ENCODE data around the gene SMARCD2.
"Not testable (repeated sequence)": the region's sequence is repeated elsewhere in the genome, so short reads cannot be mapped to it uniquely, and the experiment has no call there.

The SMARCD2 gene

GRCh38 chr17:63842540-63843386, at the start of gene SMARCD2:
TSS of gene SMARCD2 (minus strand) at chr17:63842685. CDS start at chr17:63842674, 11 bp downstream.
- in situ Hi-C loops (cut with MboI; ENCODE audit: low sequenced_read_pairs) = no loop called here

GRCh38 chr17:63889026-63889848, 46.8 kb upstream of the SMARCD2 start:
- in situ Hi-C loops (cut with MboI; ENCODE audit: low sequenced_read_pairs) = not testable (repeated sequence)

GRCh38 chr17:63885119-63885518, 42.6 kb upstream of the SMARCD2 start:
- in situ Hi-C loops (cut with MboI; ENCODE audit: low sequenced_read_pairs) = not testable (repeated sequence)

GRCh38 chr17:63882626-63883126, 40.2 kb upstream of the SMARCD2 start:
- in situ Hi-C loops (cut with MboI; ENCODE audit: low sequenced_read_pairs) = not testable (repeated sequence)

GRCh38 chr17:63881935-63882601, 39.6 kb upstream of the SMARCD2 start, which contains the start of gene GH2:
TSS of gene GH2 (minus strand) at chr17:63881944. CDS start at chr17:63881801, 143 bp downstream.
- in situ Hi-C loops (cut with MboI; ENCODE audit: low sequenced_read_pairs) = no loop called here

GRCh38 chr17:63881337-63881736, 38.9 kb upstream of the SMARCD2 start:
- in situ Hi-C loops (cut with MboI; ENCODE audit: low sequenced_read_pairs) = not testable (repeated sequence)

GRCh38 chr17:63880706-63881105, 38.2 kb upstream of the SMARCD2 start:
- in situ Hi-C loops (cut with MboI; ENCODE audit: low sequenced_read_pairs) = no loop called here

- in situ Hi-C loops (cut with MboI; ENCODE audit: low sequenced_read_pairs) = not testable (repeated sequence)
Measured at GRCh38 chr17:63878413-63878812, 35.9 kb upstream of the SMARCD2 start.

GRCh38 chr17:63874693-63875092, 32.2 kb upstream of the SMARCD2 start:
- in situ Hi-C loops (cut with MboI; ENCODE audit: low sequenced_read_pairs) = not testable (repeated sequence)

- in situ Hi-C loops (cut with MboI; ENCODE audit: low sequenced_read_pairs) = not testable (repeated sequence)
Measured at GRCh38 chr17:63874061-63874626, 31.7 kb upstream of the SMARCD2 start.

GRCh38 chr17:63873577-63873976, 31.1 kb upstream of the SMARCD2 start, which contains the start of gene CSH2:
TSS of gene CSH2 (minus strand) at chr17:63873677. CDS start at chr17:63873614, 63 bp downstream.
- in situ Hi-C loops (cut with MboI; ENCODE audit: low sequenced_read_pairs) = not testable (repeated sequence)

- in situ Hi-C loops (cut with MboI; ENCODE audit: low sequenced_read_pairs) = not testable (repeated sequence)
Measured at GRCh38 chr17:63871646-63872365, 29.3 kb upstream of the SMARCD2 start.

GRCh38 chr17:63870292-63870665, 27.8 kb upstream of the SMARCD2 start:
- in situ Hi-C loops (cut with MboI; ENCODE audit: low sequenced_read_pairs) = not testable (repeated sequence)

GRCh38 chr17:63869491-63870291, 27.2 kb upstream of the SMARCD2 start:
- in situ Hi-C loops (cut with MboI; ENCODE audit: low sequenced_read_pairs) = not testable (repeated sequence)

- in situ Hi-C loops (cut with MboI; ENCODE audit: low sequenced_read_pairs) = not testable (repeated sequence)
Measured at GRCh38 chr17:63866625-63867024, 24.1 kb upstream of the SMARCD2 start.

GRCh38 chr17:63859257-63859656, 16.8 kb upstream of the SMARCD2 start:
- in situ Hi-C loops (cut with MboI; ENCODE audit: low sequenced_read_pairs) = no loop called here

- in situ Hi-C loops (cut with MboI; ENCODE audit: low sequenced_read_pairs) = not testable (repeated sequence)
Measured at GRCh38 chr17:63856425-63856824, 13.9 kb upstream of the SMARCD2 start.

GRCh38 chr17:63855185-63855584, 12.7 kb upstream of the SMARCD2 start:
- in situ Hi-C loops (cut with MboI; ENCODE audit: low sequenced_read_pairs) = no loop called here

GRCh38 chr17:63854709-63855108, 12.2 kb upstream of the SMARCD2 start:
- in situ Hi-C loops (cut with MboI; ENCODE audit: low sequenced_read_pairs) = no loop called here

All from hTERT RPE-1 (cell line).